Endothelial cell (in vitro differentiated cells): Measurements from ENCODE around the gene NUAK2. TPM values are rescaled to one million over a fixed set of nuclear protein-coding genes. Genes with fewer than 3 reads are reported as not detected.

Experiments
- DNase-seq: peaks from one replicate; pipeline ENCODE4 v3.0.0; 2021; ENCODE audit warnings: low spot score
- H3K27ac Mint-ChIP-seq: one replicate; pipeline ENCODE4 v1.8.0; 2021; ENCODE audit warnings: mixed read lengths, inconsistent platforms; ENCODE audit not compliant: unreplicated experiment
- H3K27me3 Mint-ChIP-seq: one replicate; pipeline ENCODE4 v1.8.0; 2021; ENCODE audit warnings: mild to moderate bottlenecking, moderate library complexity, mixed read lengths, inconsistent platforms; ENCODE audit not compliant: unreplicated experiment
- H3K36me3 Mint-ChIP-seq: one replicate; pipeline ENCODE4 v1.8.0; 2021; ENCODE audit warnings: mild to moderate bottlenecking, low read depth, mixed read lengths, inconsistent platforms; ENCODE audit not compliant: unreplicated experiment
- H3K4me1 Mint-ChIP-seq: one replicate; pipeline ENCODE4 v1.8.0; 2021; ENCODE audit warnings: mild to moderate bottlenecking, mixed read lengths, inconsistent platforms; ENCODE audit not compliant: unreplicated experiment
- H3K4me3 Mint-ChIP-seq: one replicate; pipeline ENCODE4 v1.8.0; 2021; ENCODE audit warnings: mild to moderate bottlenecking, mixed read lengths, inconsistent platforms; ENCODE audit not compliant: unreplicated experiment
- H3K9me3 Mint-ChIP-seq: one replicate; pipeline ENCODE4 v1.8.0; 2021; ENCODE audit warnings: mixed read lengths, inconsistent platforms; ENCODE audit not compliant: unreplicated experiment
- total RNA-seq: library from RNA; stranded (reverse); fragmentation: NEBNext Ultra II Directional; extraction: Animal tissue kit (Norgen Biotek cat#: 25700); gene quantifications from one replicate; pipeline ENCODE4 v1.2.1, GENCODE V29; 2021; ENCODE audit not compliant: unreplicated experiment
- TF ChIP-seq, protein P1 (sequence below): fragments of 200-600 bp; sonication (generic); IDR thresholded peaks from one replicate; pipeline ENCODE4 v1.5.0; 2021; ENCODE audit warnings: antibody characterized with exemption; ENCODE audit not compliant: unreplicated experiment

The NUAK2 gene
- total RNA-seq, 1 donor from 2014 or later: 3.6 TPM

DNA sequence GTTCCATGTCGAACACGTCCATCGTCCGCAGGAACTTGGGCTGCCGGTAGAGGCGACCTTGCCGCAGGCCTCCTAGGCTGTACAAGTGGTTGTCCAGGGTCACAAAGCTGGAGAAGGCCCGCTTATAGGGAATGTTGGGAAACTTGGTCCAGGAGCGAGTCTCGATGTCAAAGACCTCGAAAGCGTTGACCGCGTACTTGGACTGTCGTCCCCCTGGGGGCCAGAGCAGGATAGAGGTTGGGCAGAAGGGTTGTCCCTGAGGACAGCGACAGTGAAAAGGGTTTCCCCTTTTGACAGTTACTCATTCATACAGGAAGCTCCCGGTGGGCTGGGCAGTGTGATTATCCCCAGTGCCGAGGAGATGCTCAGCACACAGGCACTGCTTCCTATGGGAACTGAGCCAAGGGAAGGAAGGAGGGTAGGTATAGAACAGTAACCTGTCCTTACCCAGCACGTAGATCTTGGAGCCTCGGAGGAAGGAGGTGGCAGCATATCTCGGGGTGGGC, 17.7 kb upstream of the NUAK2 start:
- Mint-ChIP-seq H3K9me3 (no peaks in the 10 kb centered on the region), H3K4me1 (peaks cover 3% of the 10 kb centered on the region), H3K36me3 (no peaks in the 10 kb centered on the region), H3K27me3 (peaks cover 5% of the 10 kb centered on the region), H3K4me3 (no peak overlapping the region), H3K27ac (no peak overlapping the region)
- no peak for DNase-seq
- TF ChIP-seq, protein P1, sequence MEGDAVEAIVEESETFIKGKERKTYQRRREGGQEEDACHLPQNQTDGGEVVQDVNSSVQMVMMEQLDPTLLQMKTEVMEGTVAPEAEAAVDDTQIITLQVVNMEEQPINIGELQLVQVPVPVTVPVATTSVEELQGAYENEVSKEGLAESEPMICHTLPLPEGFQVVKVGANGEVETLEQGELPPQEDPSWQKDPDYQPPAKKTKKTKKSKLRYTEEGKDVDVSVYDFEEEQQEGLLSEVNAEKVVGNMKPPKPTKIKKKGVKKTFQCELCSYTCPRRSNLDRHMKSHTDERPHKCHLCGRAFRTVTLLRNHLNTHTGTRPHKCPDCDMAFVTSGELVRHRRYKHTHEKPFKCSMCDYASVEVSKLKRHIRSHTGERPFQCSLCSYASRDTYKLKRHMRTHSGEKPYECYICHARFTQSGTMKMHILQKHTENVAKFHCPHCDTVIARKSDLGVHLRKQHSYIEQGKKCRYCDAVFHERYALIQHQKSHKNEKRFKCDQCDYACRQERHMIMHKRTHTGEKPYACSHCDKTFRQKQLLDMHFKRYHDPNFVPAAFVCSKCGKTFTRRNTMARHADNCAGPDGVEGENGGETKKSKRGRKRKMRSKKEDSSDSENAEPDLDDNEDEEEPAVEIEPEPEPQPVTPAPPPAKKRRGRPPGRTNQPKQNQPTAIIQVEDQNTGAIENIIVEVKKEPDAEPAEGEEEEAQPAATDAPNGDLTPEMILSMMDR: no peak

DNA sequence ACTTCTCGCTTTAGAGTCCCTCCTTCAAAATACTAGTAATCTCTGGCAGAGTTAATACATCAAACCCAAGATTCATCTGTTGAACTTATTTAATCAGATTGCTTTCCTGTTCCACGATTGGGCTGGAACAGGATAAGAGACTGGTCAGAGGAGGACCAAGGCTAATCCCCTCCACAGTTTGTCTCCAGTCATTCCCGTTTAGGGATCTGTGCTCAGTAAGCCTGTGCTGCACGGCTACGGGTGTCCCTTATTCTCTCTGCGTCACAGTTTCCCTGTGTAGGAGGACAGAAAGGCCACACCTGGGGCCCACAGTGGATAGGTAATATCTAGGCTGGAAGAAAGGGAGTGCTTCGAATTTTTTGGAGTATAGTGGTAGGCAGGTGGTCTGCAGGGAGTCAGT, 16.5 kb upstream of the NUAK2 start:
- no peak for DNase-seq
- Mint-ChIP-seq H3K4me3 (no peak overlapping the region), H3K27ac (no peak overlapping the region), H3K27me3 (peaks cover 5% of the 10 kb centered on the region), H3K4me1 (peaks cover 3% of the 10 kb centered on the region), H3K9me3 (no peaks in the 10 kb centered on the region), H3K36me3 (no peaks in the 10 kb centered on the region)
- TF ChIP-seq, protein P1: no peak

DNA sequence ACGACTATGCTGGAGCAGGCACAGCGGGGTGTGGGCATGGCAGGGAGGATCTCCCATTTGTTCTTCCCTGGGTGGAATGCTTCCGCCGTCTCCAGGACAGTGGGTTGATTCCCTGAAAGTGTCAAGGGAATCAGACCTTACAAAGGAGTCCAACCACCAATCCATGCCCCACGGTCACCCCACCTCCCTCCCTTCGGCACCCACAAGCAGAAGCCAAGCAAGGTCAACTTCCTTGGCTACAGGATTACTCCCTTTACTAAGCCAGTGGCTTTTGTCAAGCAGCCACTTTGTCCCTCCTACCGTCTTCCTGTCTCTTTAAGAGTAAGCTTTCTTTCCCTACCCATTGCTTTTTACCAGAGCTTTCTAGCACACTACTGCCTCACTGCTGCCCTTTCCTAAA, 15.9 kb upstream of the NUAK2 start:
- Mint-ChIP-seq H3K27me3 (peaks cover 6% of the 10 kb centered on the region), H3K4me3 (no peak overlapping the region), H3K36me3 (no peaks in the 10 kb centered on the region), H3K4me1 (peaks cover under 1% of the 10 kb centered on the region), H3K27ac (no peak overlapping the region), H3K9me3 (no peaks in the 10 kb centered on the region)
- TF ChIP-seq, protein P1: no peak
- no peak for DNase-seq

DNA sequence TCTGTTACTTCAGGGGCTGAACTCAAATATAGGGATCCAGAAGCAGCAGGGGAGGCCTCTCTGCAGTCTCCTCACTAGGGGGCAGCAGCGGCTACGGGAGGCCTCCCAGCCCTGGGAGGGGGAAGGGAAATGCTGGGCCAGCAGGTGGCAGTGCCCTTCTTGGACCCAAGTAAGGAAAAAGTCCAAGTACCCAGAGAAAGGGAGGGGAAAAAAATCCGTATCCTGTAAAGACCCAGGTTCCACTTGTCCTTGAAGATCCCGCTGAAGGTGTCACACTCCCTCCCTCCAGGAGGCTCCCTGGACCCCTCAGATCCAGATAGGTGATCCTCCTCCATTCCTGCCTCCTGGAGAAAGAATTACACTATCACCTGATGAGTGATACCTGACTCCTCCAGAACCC, 14.1 kb upstream of the NUAK2 start:
- Mint-ChIP-seq H3K4me1 (no peaks in the 10 kb centered on the region), H3K9me3 (no peaks in the 10 kb centered on the region), H3K4me3 (no peak overlapping the region), H3K27ac (no peak overlapping the region), H3K36me3 (no peaks in the 10 kb centered on the region), H3K27me3 (peaks cover 9% of the 10 kb centered on the region)
- DNase-seq: peak; percentile 95
- TF ChIP-seq, protein P1: peak; percentile 67

DNA sequence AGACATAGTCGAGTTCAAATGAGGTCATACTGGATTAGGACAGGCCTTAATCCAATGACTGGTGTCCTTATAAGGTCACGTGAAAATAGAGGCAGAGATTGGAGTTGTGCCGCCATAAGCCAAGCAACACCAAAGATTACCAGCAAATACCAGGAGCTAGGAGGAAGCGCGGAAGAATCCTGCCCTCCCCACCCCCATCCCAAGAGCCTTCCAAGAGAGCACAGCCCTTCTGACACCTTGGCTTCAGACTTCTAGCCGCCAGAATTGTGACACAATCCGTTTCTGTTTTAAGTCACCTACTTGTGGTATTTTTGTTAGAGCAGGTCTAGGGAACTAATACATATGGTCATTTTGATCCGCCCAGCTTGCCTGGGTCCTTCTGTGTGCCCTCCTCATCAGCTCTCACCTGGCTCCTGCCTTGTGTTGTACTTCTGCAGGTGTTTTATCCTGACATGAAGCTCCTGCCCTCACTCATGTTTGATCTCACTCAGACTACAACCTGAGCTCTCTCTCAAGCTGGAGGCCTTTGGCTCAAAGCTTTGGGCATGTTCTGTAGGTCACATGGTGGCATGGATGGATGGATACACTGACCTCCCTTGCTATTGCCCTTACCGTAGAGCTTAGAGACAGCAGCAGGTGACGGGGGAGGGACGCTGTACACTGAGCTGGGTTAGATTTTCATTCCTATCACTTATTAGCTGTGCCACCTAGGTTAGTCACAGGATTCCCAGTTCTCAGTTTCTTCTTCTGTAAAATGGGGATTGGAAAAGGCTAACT, 10.7 kb upstream of the NUAK2 start:
- no peak for DNase-seq
- TF ChIP-seq, protein P1: no peak
- Mint-ChIP-seq H3K4me3 (no peak overlapping the region), H3K27me3 (peaks cover 7% of the 10 kb centered on the region), H3K36me3 (no peaks in the 10 kb centered on the region), H3K9me3 (no peaks in the 10 kb centered on the region), H3K4me1 (peaks cover under 1% of the 10 kb centered on the region), H3K27ac (no peak overlapping the region)
